ENCODE results near the gene TOMM20. TPM values are rescaled to one million over a fixed set of nuclear protein-coding genes. Genes with fewer than 3 reads are reported as not detected.

Gene TOMM20
- total RNA-seq, 1 experiment from 2014 or later: 197 TPM

DNA sequence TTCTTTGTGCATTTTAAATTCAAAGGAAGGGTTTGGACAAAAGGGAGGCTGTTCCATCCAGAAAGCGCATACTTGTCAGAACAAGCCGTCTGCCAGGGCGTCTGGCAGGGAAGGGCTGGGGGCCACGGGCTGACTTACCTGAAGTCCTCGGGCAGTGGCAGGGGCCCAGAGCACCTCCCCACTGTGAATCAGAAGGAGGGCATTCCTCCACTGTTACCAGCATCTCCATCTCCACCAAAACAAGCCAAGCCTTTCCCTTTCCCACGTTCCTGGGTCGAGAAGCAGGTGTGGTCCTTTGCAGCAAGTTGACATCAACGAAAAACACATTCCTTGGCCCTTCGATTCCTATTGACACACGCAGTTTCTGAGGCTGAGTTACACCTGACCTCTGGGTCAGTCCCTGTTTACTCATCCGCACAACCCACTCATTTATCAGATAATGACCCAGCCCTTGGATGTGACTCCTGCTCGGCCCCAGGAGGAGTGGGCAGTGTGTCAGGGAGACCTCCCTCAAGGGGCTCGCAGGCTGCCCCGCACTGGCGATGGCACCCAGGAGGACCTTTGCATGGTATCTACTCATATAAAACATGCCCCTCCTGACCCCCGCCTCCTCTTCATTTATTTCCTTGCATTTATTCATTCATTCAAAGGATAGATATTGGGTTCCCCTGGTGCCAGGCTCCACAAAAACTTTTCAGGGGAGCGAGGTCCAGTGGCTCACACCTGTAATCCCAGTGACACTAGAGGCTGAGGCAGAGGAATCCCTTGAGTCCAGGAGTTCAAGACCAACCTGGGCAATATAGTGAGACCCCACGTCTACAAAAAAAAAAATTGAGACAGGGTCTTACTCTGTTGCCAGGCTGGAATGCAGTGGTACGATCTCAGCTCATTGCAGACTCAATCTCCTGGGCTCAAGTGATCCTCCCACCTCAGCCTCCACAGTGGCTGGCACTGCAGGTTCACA, 60.2 kb downstream of the TOMM20 start:
- no peak overlapping the region for H3K56ac ChIP-seq (ENCODE audit: insufficient read length, low read depth, low read length)
- H3K79me2 ChIP-seq (ENCODE audit: insufficient read depth, low read length): no peaks in the 10 kb centered on the region
- no peak overlapping the region for H4K91ac ChIP-seq (ENCODE audit: insufficient read length, low read depth, low read length)
- H3K9me3 Mint-ChIP-seq: no peaks in the 10 kb centered on the region
- no peak overlapping the region for H3K23ac ChIP-seq (ENCODE audit: insufficient read length, low read depth, low read length)
- H2BK12ac ChIP-seq (ENCODE audit: insufficient read length, low read depth, low read length): no peak overlapping the region
- H3K27ac ChIP-seq (ENCODE audit: insufficient read length, low read depth, low read length): no peak overlapping the region
- H3K27ac Mint-ChIP-seq: no peak overlapping the region; a peak in 2 of 7 replicates
- H3K23me2 ChIP-seq (ENCODE audit: insufficient read length, low read depth, low read length, poor library complexity, severe bottlenecking): no peaks in the 10 kb centered on the region
- no peaks in the 10 kb centered on the region for H3K36me3 Mint-ChIP-seq (ENCODE audit: insufficient read depth in 1 of 3, low read depth in 3 of 3)
- H3K4me1 ChIP-seq (ENCODE audit: insufficient read depth, low read length): no peaks in the 10 kb centered on the region
- no CpG with 5 or more reads among the region's 19 CpGs for WGBS (ENCODE audit: extremely low coverage, insufficient read length, low lambda C conversion rate)
- TF ChIP-seq, protein P1, sequence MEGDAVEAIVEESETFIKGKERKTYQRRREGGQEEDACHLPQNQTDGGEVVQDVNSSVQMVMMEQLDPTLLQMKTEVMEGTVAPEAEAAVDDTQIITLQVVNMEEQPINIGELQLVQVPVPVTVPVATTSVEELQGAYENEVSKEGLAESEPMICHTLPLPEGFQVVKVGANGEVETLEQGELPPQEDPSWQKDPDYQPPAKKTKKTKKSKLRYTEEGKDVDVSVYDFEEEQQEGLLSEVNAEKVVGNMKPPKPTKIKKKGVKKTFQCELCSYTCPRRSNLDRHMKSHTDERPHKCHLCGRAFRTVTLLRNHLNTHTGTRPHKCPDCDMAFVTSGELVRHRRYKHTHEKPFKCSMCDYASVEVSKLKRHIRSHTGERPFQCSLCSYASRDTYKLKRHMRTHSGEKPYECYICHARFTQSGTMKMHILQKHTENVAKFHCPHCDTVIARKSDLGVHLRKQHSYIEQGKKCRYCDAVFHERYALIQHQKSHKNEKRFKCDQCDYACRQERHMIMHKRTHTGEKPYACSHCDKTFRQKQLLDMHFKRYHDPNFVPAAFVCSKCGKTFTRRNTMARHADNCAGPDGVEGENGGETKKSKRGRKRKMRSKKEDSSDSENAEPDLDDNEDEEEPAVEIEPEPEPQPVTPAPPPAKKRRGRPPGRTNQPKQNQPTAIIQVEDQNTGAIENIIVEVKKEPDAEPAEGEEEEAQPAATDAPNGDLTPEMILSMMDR (conservative IDR thresholded peaks at IDR 0.05): no peak
- no peak overlapping the region for H3K18ac ChIP-seq (ENCODE audit: insufficient read length, low read depth, low read length)
- H3K79me1 ChIP-seq (ENCODE audit: insufficient read depth, low read depth, low read length, poor library complexity, severe bottlenecking): no peaks in the 10 kb centered on the region
- no peak overlapping the region for H3K4ac ChIP-seq (ENCODE audit: low read depth, low read length)
- no peak overlapping the region for H3K9ac ChIP-seq (ENCODE audit: extremely low read depth, insufficient read length, low read length)
- H2BK20ac ChIP-seq (ENCODE audit: low read depth, low read length, poor library complexity, severe bottlenecking): no peak overlapping the region
- no peak overlapping the region for H2BK15ac ChIP-seq (ENCODE audit: low read depth, low read length)
- peaks cover 13% of the 10 kb centered on the region in 2 experiments for H3K4me1 Mint-ChIP-seq
- no peak for DNase-seq
- no peak overlapping the region for H4K8ac ChIP-seq (replicated peaks; ENCODE audit: insufficient read length, low read depth, low read length)
- no peak overlapping the region for H3T11ph ChIP-seq (ENCODE audit: low read length)
- H3K27me3 ChIP-seq (ENCODE audit: insufficient read depth, low read length): no peaks in the 10 kb centered on the region
- H2AFZ ChIP-seq (ENCODE audit: low read length): no peak overlapping the region
- H3K27me3 Mint-ChIP-seq (ENCODE audit: low read depth): no peaks in the 10 kb centered on the region
- no peak overlapping the region for H3K14ac ChIP-seq (ENCODE audit: insufficient read depth, low read length)
- no peak overlapping the region for H2AK5ac ChIP-seq (ENCODE audit: insufficient read length, low read length)
- no peak overlapping the region for H3K4me3 Mint-ChIP-seq
- no peak overlapping the region for H2BK120ac ChIP-seq (ENCODE audit: low read depth, low read length, poor library complexity, severe bottlenecking)
- no peaks in the 10 kb centered on the region for H4K20me1 ChIP-seq (ENCODE audit: control insufficient read depth, insufficient read depth, insufficient read length)
- H2BK5ac ChIP-seq (ENCODE audit: insufficient read length, low read length): no peak overlapping the region
- H3K4me2 ChIP-seq (ENCODE audit: insufficient read depth, insufficient read length, low read length): no peak overlapping the region
- H4K5ac ChIP-seq (ENCODE audit: insufficient read length, low read depth, low read length): no peak overlapping the region
- no peaks in the 10 kb centered on the region for H3K9me3 ChIP-seq (ENCODE audit: control insufficient read depth, low read depth, low read length)

All from H9 (cell line).